Upper lobe of right lung (tissue), 1 donor: ENCODE results near the gene CELF5. TPM values are rescaled to one million over a fixed set of nuclear protein-coding genes. Genes with fewer than 3 reads are reported as not detected.

ENCODE experiments used
- ATAC-seq: fragments of 200-7000 bp; cut with Tn5 transposase; one replicate; pipeline ENCODE4 v1.9.1; 2020; ENCODE audit warnings: mild to moderate bottlenecking, moderate library complexity
- DNase-seq: peaks from one replicate; pipeline ENCODE4 v3.0.0-alpha.2; 2020
- H3K27ac ChIP-seq: fragments of 200-600 bp; one replicate; pipeline ENCODE4 v1.8.0; 2022
- H3K27me3 ChIP-seq: fragments of 200-600 bp; one replicate; pipeline ENCODE4 v1.8.0; 2022; ENCODE audit warnings: mild to moderate bottlenecking
- H3K36me3 ChIP-seq: fragments of 200-600 bp; one replicate; pipeline ENCODE4 v1.8.0; 2022
- H3K4me1 ChIP-seq: fragments of 200-600 bp; one replicate; pipeline ENCODE4 v1.8.0; 2022
- H3K4me3 ChIP-seq: fragments of 200-600 bp; one replicate; pipeline ENCODE4 v1.8.0; 2022; ENCODE audit warnings: mild to moderate bottlenecking
- H3K9me3 ChIP-seq: fragments of 200-600 bp; one replicate; pipeline ENCODE4 v1.8.0; 2022
- CTCF ChIP-seq: fragments of 200-600 bp; IDR thresholded peaks from one replicate; pipeline ENCODE4 v1.8.0; 2022; ENCODE audit warnings: antibody characterized with exemption
- intact Hi-C: fragments of 100-400 bp; cut with DNase I; formaldehyde crosslinking; loops from one replicate; pipeline ENCODE4 v1.11.0; 2022
- total RNA-seq: library from RNA; stranded (reverse); fragmentation: NEBNext Ultra II Directional; extraction: Animal tissue kit (Norgen Biotek cat#: 25700); gene quantifications from one replicate; pipeline ENCODE4 v1.2.1, GENCODE V29; 2021
- donor health status: DM: no; HTN: yes; CAD: no; lungs with severe emphysema.

The CELF5 gene
- total RNA-seq, 1 donor from 2014 or later: not detected

- Histone ChIP-seq H3K27ac (no peak overlapping the region), H3K36me3 (no peaks in the 10 kb centered on the region), H3K9me3 (no peaks in the 10 kb centered on the region), H3K4me1 (no peaks in the 10 kb centered on the region), H3K4me3 (no peak overlapping the region), H3K27me3 (peaks cover 42% of the 10 kb centered on the region)
- DNase-seq (no peak), ATAC-seq (no peak)
- intact Hi-C loops: no loop called here
- no peak for TF ChIP-seq CTCF
Measured at GRCh38 chr19:3314962-3315675, 90.7 kb downstream of the CELF5 start.

GRCh38 chr19:3315676-3315973 is 91.2 kb downstream of the CELF5 start:
- no peak overlapping the region for H3K27ac ChIP-seq
- TF ChIP-seq CTCF: no peak

GRCh38 chr19:3316132-3316648 is 91.7 kb downstream of the CELF5 start:
- no peak for ATAC-seq
- DNase-seq: no peak
- H3K36me3 ChIP-seq: no peaks in the 10 kb centered on the region
- no peak overlapping the region for H3K4me3 ChIP-seq
- H3K4me1 ChIP-seq: no peaks in the 10 kb centered on the region
- peaks cover 51% of the 10 kb centered on the region for H3K27me3 ChIP-seq
- no peak for TF ChIP-seq CTCF
- no peak overlapping the region for H3K27ac ChIP-seq
- intact Hi-C loops: no loop called here
- H3K9me3 ChIP-seq: no peaks in the 10 kb centered on the region

More at GRCh38 chr19:3315676-3315973, 91.2 kb downstream of the CELF5 start:
- H3K36me3 ChIP-seq: no peaks in the 10 kb centered on the region
- no peak for ATAC-seq
- intact Hi-C loops: no loop called here
- H3K27me3 ChIP-seq: peaks cover 47% of the 10 kb centered on the region
- no peaks in the 10 kb centered on the region for H3K4me1 ChIP-seq
- DNase-seq: no peak
- no peaks in the 10 kb centered on the region for H3K9me3 ChIP-seq
- no peak overlapping the region for H3K4me3 ChIP-seq

- H3K27ac ChIP-seq: no peak overlapping the region
- no peaks in the 10 kb centered on the region for H3K36me3 ChIP-seq
- TF ChIP-seq CTCF: no peak
- ATAC-seq (no peak), DNase-seq (no peak)
- no peaks in the 10 kb centered on the region for H3K9me3 ChIP-seq
- H3K4me3 ChIP-seq: no peak overlapping the region
- intact Hi-C loops: no loop called here
- H3K4me1 ChIP-seq: no peaks in the 10 kb centered on the region
- peaks cover 46% of the 10 kb centered on the region for H3K27me3 ChIP-seq
Measured at GRCh38 chr19:3316659-3317207, 92.3 kb downstream of the CELF5 start.

GRCh38 chr19:3319643-3320353 is 95.3 kb downstream of the CELF5 start:
- H3K4me3 ChIP-seq: no peak overlapping the region
- no peaks in the 10 kb centered on the region for H3K4me1 ChIP-seq
- DNase-seq (no peak), ATAC-seq (no peak)
- H3K36me3 ChIP-seq: no peaks in the 10 kb centered on the region
- intact Hi-C loops: loop anchor here (5.0 kb wide), 1 partner anchor 158 kb away; no protein-coding TSS in a partner anchor
- H3K27ac ChIP-seq: no peak overlapping the region
- no peaks in the 10 kb centered on the region for H3K9me3 ChIP-seq
- H3K27me3 ChIP-seq: peaks cover 21% of the 10 kb centered on the region
- no peak for TF ChIP-seq CTCF
